Measurements from ENCODE around the gene CCDC150. TPM values are rescaled to one million over a fixed set of nuclear protein-coding genes. Genes with fewer than 3 reads are reported as not detected.

Gene CCDC150
- total RNA-seq, 1 donor: 13.0 TPM

- no peak for DNase-seq (ENCODE audit: low read depth)
- no peak overlapping the region for H3K4me3 ChIP-seq (ENCODE audit: low read depth, low read length)
- no peak for TF ChIP-seq CTCF (IDR thresholded peaks at IDR 0.05; ENCODE audit: insufficient read depth, low read depth, low read length)
These were observed 20.9 kb upstream of the CCDC150 start for GRCh38 chr2:196618661-196619060.

GRCh38 chr2:196630531-196630930 lies 9.0 kb upstream of the CCDC150 start:
- no peak overlapping the region for H3K4me3 ChIP-seq (ENCODE audit: low read depth, low read length)
- TF ChIP-seq CTCF (IDR thresholded peaks at IDR 0.05; ENCODE audit: insufficient read depth, low read depth, low read length): no peak
- DNase-seq (ENCODE audit: low read depth): no peak

- peak; percentile 7 for DNase-seq (ENCODE audit: low read depth)
- no peak for TF ChIP-seq CTCF (IDR thresholded peaks at IDR 0.05; ENCODE audit: insufficient read depth, low read depth, low read length)
- no peak overlapping the region for H3K4me3 ChIP-seq (ENCODE audit: low read depth, low read length)
These were observed 4.4 kb upstream of the CCDC150 start for GRCh38 chr2:196635156-196635555.

GRCh38 chr2:196638765-196639164 lies 750 bp upstream of the CCDC150 start:
- no peak for TF ChIP-seq CTCF (IDR thresholded peaks at IDR 0.05; ENCODE audit: insufficient read depth, low read depth, low read length)
- DNase-seq (ENCODE audit: low read depth): no peak
- peak overlapping the region; percentile 79 for H3K4me3 ChIP-seq (ENCODE audit: low read depth, low read length)

GRCh38 chr2:196640031-196640548 lies 575 bp downstream of the CCDC150 start:
- H3K4me3 ChIP-seq (ENCODE audit: low read depth, low read length): peak overlapping the region; percentile 79
- TF ChIP-seq CTCF (IDR thresholded peaks at IDR 0.05; ENCODE audit: insufficient read depth, low read depth, low read length): no peak
- no peak for DNase-seq (ENCODE audit: low read depth)

GRCh38 chr2:196649202-196649601 lies 9.7 kb downstream of the CCDC150 start:
- TF ChIP-seq CTCF (IDR thresholded peaks at IDR 0.05; ENCODE audit: insufficient read depth, low read depth, low read length): no peak
- no peak for DNase-seq (ENCODE audit: low read depth)
- H3K4me3 ChIP-seq (ENCODE audit: low read depth, low read length): no peak overlapping the region
